Right kidney (tissue), 9 donors: ENCODE data around the gene ANKRD6.
"Not testable (repeated sequence)": the region's sequence is repeated elsewhere in the genome, so short reads cannot be mapped to it uniquely, and the experiment has no call there.

Experiments used
- DNase-seq: peaks from one replicate; pipeline ENCODE4 v3.0.0-alpha.2; 2016
- long read RNA-seq, 8 donors: transcript quantifications; one replicate each; lab custom pipeline, GENCODE V29; 2026

Gene ANKRD6
- long read RNA-seq, donor 1, partial matches to known transcripts = 0 of 42 reads
- long read RNA-seq, donor 1, other reads (novel, unspliced or antisense) = 40 of 42 reads
- long read RNA-seq, donor 2, partial matches to known transcripts = 0 of 1 reads
- long read RNA-seq, donor 2, other reads (novel, unspliced or antisense) = 0 of 1 reads
- long read RNA-seq, donor 3, partial matches to known transcripts = 0 of 2 reads
- long read RNA-seq, donor 3, other reads (novel, unspliced or antisense) = 0 of 2 reads
- long read RNA-seq, donor 4, partial matches to known transcripts = 5 of 44 reads
- long read RNA-seq, donor 4, other reads (novel, unspliced or antisense) = 38 of 44 reads
- long read RNA-seq, donor 5, partial matches to known transcripts = 0 of 2 reads
- long read RNA-seq, donor 5, other reads (novel, unspliced or antisense) = 0 of 2 reads
- long read RNA-seq, donor 6, partial matches to known transcripts = 0 of 2 reads
- long read RNA-seq, donor 6, other reads (novel, unspliced or antisense) = 0 of 2 reads
- long read RNA-seq, donor 7, full-length matches to known transcripts = 7 of 104 reads
- long read RNA-seq, donor 7, partial matches to known transcripts = 13 of 104 reads
- long read RNA-seq, donor 7, other reads (novel, unspliced or antisense) = 84 of 104 reads
- long read RNA-seq, donor 8, transcript ANKRD6-217 (2 exons, 534 nt) = major isoform, 5 of 6 reads
- long read RNA-seq, donor 8, partial matches to known transcripts = 0 of 6 reads
- long read RNA-seq, donor 8, other reads (novel, unspliced or antisense) = 0 of 6 reads

GRCh38 chr6:89432875-89433251 is at the start of gene ANKRD6:
Gene ANKRD6, plus strand, starts transcription at chr6:89433152. Its CDS starts 133,825 bp downstream, at chr6:89566977.
- peak; percentile 82 for DNase-seq

DNA sequence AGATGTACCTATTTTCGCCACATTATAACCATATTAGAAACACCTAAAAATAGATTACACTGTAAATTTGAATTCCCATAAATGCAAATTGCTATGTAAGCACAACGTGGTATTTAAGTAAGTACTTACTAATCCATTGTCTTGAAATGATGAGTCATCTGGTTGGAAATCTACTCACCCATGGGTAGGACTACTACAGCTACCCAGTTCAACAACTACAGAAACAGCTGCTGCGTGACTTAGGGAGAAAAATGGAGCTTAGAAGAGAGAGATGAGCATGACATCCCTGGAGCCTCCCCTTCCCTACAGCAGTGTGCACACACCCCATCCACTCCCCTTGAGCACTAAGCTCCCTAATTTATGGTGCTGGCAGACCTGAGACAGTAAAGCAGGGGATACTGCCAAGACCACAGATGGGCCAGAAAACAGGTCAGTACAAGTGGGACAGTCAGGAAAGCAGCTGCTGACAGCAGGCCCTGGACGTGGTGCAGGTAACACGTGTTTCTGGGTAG is 47.7 kb upstream of the ANKRD6 start:
- DNase-seq = no peak

GRCh38 chr6:89385846-89386245 is 47.1 kb upstream of the ANKRD6 start:
- DNase-seq = no peak

DNA sequence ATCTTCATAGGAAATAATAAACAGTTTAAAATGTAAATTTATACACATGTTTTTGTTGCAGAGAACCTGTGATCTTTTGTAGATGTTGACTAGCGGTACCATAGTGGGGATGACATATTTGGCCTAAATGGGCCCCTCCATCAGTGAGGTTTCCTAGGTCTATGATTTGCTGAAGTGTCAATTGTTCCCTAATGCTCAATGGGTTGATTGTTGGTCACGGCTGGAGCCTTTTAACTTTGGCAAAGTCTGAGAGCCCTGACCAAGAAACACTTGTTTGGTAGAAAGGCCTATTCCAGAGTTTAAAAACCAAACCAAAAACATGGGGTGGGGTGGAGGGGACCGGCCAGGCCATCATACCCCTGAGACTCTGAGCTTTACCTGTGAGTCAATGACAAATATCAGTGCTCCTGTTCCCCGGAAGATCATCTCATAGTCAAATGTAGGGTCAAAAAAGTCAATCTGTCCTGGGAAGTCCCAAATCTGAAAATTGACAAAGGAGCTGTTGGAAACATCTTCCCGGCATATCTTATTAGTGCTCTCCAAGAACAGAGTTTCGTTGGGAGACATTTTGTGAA is 45.9 kb upstream of the ANKRD6 start:
- no peak for DNase-seq

- DNase-seq = no peak
Measured at GRCh38 chr6:89387516-89388201, 45.3 kb upstream of the ANKRD6 start.

- DNase-seq = no peak
Measured at GRCh38 chr6:89388846-89389245, 44.1 kb upstream of the ANKRD6 start.

DNA sequence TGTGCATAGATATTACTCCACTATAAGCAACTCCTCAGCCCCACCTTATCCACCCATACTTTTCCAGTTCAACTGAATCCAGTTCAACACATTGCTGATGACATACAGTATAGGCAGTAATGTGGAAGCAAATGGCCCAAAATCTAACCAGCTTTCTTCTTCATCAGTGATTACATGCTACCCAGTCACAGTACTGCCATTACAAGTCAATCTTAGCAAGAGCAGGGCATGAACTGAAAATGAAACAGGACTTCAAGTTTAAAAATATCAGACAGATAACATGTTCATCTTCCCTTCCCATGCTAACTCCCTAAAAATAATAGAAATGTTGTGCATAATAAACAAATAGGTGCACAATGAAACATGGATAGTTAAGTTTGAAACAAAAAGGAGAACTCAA is 40.1 kb upstream of the ANKRD6 start:
- DNase-seq = no peak

DNA sequence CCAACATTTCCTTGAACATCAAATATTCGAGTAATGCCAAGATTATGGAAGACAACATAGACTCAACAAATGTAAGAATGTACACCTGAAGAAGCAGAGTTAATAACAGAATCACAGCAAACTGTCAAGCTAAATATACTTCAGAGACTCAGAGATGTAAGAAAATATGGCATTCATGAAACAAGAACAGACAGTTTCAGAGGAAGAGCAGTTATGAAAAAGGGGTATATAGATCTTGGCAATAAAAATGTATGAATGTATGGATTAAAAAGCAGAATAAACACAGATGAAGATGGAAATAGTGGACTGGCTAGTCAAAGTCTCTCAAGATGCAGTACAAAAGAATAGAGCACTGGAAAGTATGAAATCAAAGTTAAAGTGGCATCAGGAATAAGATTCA is 39.3 kb upstream of the ANKRD6 start:
- no peak for DNase-seq

- DNase-seq = not testable (repeated sequence)
Measured at GRCh38 chr6:89397884-89398283, 35.1 kb upstream of the ANKRD6 start.

- DNase-seq = no peak
Measured at GRCh38 chr6:89398762-89399525, 34.0 kb upstream of the ANKRD6 start.

DNA sequence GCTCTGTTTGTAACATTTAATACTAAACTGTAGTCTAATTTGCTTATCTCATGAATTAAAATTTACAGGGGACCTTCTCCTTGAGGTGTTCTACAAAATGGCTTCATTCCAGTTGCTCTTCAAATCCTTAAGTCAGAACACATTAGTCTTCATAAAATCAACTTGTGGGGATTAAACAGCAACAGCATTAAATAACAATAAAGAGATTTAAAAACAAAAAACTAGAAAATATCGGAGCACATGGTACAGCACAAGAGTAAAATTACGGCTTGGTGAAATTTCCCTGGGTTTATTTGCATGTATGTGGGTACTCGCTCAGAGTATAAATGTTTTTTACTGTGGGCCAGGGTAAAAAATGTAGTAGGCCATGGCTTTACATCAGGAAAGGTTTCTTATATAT is 32.9 kb upstream of the ANKRD6 start:
- DNase-seq = no peak

GRCh38 chr6:89400912-89401399 is 32.0 kb upstream of the ANKRD6 start:
- DNase-seq = no peak

DNA sequence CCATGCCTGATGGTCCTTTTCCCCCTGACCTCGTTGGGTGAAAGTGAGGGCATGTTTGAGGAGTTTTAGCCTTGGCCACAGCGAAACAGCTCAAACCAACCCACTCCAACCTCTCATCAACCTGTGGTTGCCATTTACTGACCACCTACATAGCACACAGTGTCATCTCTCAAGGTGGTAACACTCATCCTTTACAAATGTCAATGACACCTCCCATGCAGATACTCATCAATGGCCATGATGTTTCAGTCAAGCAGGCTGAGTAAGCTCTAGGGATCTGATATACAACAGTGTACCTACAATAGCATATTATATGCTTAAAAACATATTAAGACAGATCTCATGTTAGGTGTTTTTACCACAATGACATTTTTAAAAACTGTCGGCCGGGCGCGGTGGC is 30.2 kb upstream of the ANKRD6 start:
- no peak for DNase-seq

- DNase-seq = no peak
Measured at GRCh38 chr6:89404512-89404911, 28.4 kb upstream of the ANKRD6 start.

DNA sequence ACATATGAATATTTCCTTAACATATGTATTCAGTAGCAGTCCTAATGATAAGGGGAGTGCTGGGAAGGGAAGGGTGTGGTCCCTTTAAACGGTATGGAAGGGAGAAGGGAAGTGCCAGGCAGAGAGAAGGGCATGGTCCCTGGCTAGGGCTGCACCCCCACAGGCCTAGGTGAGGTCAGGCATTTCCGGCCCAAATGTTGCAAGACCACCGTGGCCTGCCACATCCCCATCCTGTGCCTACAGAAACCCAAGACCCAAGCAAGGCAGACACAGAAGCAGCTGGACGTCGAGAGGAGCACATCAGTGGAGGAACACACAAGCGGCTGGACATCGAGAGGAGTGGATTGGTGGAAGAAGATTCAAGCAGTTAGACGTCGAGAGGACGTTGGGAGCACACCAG is 26.8 kb upstream of the ANKRD6 start:
- no peak for DNase-seq

- peak; percentile 15 for DNase-seq
Measured at GRCh38 chr6:89409461-89410035, 23.4 kb upstream of the ANKRD6 start.

GRCh38 chr6:89410231-89410761 is 22.7 kb upstream of the ANKRD6 start:
- peak; percentile 32 for DNase-seq

DNA sequence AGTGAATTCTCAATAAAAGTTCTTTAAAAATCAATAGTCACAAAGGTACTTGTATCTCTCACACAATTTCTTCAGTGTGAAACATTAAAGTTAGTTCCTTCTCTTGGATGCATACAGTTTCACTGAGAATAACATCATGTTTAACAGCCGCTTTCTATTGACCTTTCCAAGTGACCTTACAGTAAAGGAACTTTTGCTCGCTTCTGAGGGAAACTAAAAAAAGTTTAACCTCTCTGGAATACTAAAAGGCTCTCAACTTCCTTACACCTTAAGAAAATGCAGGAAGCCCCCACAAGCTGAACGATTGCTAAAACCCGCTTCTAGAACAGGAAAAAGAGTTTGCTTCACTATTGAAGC is 22.2 kb upstream of the ANKRD6 start:
- no peak for DNase-seq

DNA sequence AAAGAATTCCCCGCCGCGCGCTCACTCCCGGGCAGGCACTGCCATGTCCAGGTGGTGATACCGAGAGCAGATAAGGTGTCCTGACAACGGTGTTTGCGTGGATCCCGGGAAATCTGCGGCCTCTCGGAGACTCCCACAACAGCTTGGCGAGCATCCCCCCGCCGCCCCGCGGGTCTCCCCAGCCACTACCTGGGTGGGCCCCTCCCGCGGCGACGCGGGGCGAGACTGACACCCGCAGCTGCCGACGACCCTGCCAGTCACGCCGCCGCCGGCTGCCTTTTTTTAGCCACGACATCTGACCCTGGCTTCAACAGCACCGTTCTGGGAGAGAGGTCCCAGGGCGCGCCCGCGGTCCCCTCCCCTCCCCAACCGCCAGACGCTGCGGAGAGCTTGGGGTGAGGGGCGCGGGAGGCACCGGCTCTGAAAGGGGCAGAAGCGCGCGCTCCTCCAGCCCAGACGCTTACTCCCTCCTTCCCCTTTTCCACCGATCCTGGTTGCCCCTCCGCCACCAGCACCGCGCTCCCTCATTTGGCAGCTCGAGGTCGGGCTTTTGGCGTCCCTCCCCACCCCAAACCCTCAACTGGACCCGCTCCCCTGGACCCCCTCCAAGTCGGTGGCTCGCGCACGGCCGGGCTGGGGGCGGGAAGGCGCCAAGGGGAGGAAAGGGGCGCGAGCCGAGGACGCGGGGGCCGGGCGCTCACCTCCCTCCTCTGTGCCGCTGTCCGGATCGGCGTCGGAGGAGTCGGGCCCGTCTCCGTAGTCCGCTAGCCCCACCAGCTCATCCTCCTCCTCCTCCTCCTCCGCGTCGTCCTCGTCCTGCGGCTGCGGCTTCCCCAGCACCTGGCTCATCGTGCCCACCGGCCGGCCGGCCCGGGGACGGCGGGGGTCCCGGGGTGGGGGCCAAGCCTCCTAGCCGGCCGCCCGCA is 21.5 kb upstream of the ANKRD6 start:
- peak; percentile 75 for DNase-seq
